Measurements from ENCODE around the gene LTA4H. TPM values are rescaled to one million over a fixed set of nuclear protein-coding genes. Genes with fewer than 3 reads are reported as not detected.

Gene LTA4H
- total and polyA plus RNA-seq, 7 donors: 39.6 to 77.3 (median 58.6) TPM

DNA sequence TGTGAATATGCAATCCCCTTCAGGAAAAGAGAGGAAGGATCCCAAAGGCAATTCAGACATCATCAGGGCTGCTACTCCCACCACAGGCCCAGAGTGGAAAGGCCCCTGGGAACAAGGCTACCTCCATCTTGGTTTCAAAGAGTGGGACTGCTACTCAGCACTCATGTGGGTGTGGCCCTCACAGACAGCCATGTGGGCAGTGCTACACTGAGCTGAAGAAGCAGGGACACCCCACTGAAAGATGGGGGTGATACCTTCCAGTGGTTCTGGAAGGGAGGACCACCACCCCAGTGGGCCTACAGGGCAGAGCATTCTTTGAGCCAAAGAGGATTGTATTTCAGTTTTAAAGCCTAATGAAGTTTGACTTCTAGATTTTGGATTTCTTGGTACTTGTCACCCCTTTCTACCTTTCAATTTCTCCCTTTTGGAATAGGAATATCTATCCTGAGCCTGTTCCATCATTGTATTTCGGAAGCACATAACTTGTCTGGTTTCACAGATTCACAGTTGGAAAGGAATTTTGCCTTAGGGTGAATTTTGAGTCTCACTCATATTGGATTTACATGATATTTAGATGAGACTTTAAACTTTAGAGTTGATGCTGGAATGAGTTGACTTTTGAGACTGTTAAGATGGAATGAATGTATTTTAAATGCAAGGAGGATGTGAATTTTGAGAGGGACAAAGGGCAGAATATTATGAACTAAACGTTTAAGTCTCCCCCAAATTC, 16.5 kb upstream of the LTA4H start:
- no peaks in the 10 kb centered on the region for H3K27me3 ChIP-seq
- intact Hi-C loops (cut with DNase I): no loop called here
- H3K9me3 ChIP-seq: peaks cover 0 to 4% (median 0%) of the 10 kb centered on the region in 4 donors
- TF ChIP-seq, protein P1, sequence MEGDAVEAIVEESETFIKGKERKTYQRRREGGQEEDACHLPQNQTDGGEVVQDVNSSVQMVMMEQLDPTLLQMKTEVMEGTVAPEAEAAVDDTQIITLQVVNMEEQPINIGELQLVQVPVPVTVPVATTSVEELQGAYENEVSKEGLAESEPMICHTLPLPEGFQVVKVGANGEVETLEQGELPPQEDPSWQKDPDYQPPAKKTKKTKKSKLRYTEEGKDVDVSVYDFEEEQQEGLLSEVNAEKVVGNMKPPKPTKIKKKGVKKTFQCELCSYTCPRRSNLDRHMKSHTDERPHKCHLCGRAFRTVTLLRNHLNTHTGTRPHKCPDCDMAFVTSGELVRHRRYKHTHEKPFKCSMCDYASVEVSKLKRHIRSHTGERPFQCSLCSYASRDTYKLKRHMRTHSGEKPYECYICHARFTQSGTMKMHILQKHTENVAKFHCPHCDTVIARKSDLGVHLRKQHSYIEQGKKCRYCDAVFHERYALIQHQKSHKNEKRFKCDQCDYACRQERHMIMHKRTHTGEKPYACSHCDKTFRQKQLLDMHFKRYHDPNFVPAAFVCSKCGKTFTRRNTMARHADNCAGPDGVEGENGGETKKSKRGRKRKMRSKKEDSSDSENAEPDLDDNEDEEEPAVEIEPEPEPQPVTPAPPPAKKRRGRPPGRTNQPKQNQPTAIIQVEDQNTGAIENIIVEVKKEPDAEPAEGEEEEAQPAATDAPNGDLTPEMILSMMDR (IDR thresholded peaks at IDR 0.05): no peak
- no peak overlapping the region for H3K27ac ChIP-seq
- H3K4me1 ChIP-seq: peaks cover 0 to 8% (median 0%) of the 10 kb centered on the region in 4 donors
- no peak overlapping the region for H3K4me3 ChIP-seq
- H3K36me3 ChIP-seq: no peaks in the 10 kb centered on the region
- WGBS, 2 donors: 75 to 87% methylated on average over 2 of the region's 2 CpGs
- DNase-seq: no peak

DNA sequence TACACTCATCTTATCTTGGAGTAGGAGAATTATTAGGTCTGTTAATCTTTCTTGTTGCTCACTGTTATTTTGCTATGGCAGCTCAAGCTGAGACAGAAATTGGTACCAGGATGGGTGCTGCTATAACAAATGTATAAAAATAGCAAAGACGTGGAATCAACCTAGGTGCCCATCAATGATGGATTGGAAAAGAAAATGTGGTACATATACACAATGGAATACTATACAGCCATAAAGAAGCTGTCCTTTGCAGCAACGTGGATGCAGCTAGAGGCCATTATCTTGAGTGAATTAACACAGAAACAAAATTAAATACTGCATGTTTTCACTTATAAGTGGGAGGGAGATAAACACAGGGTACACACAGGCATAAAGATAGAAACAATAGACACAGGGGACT, 14.8 kb upstream of the LTA4H start:
- WGBS, 2 donors: 74 to 89% methylated on average over 2 of the region's 2 CpGs
- intact Hi-C loops (cut with DNase I): no loop called here
- DNase-seq: no peak

DNA sequence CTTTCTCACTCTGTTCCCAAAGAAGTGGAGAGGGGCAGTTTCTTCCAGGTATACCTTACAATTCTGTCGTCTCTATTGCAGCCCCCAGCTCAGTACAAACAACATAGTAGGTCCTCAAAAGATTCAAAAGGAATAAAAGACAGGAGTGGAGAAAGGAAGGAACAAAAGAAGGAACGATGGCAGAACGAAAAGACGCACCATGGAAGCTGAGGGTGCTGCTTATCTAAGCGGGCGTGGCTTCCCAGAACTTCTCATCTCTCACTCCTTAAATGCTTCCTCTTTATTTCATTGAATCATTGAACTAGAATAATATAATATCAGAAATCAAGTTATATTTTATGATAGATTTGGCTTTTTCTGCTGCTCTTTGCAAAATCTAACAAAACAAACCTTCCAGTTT, 13.7 kb upstream of the LTA4H start:
- H3K27ac ChIP-seq: no peak overlapping the region
- peaks cover 0 to 8% (median 0%) of the 10 kb centered on the region in 4 donors for H3K4me1 ChIP-seq
- no peaks in the 10 kb centered on the region for H3K36me3 ChIP-seq
- no peak overlapping the region for H3K4me3 ChIP-seq
- intact Hi-C loops (cut with DNase I): no loop called here
- WGBS, 2 donors: 29 to 61% methylated on average over 6 of the region's 6 CpGs
- H3K9me3 ChIP-seq: no peaks in the 10 kb centered on the region
- H3K27me3 ChIP-seq: no peaks in the 10 kb centered on the region
- TF ChIP-seq POLR2A (IDR thresholded peaks at IDR 0.05) (no peak), POLR2AphosphoS5 (IDR thresholded peaks at IDR 0.05) (no peak), EP300 (IDR thresholded peaks at IDR 0.05) (no peak)
- TF ChIP-seq, protein P1 (IDR thresholded peaks at IDR 0.05): no peak
- DNase-seq: no peak

More for the DNA sequence above, 14.8 kb upstream of the LTA4H start:
- H3K4me1 ChIP-seq: peaks cover 0 to 8% (median 0%) of the 10 kb centered on the region in 4 donors
- no peak for TF ChIP-seq POLR2A (IDR thresholded peaks at IDR 0.05)
- TF ChIP-seq POLR2AphosphoS5 (IDR thresholded peaks at IDR 0.05): no peak
- TF ChIP-seq, protein P1 (IDR thresholded peaks at IDR 0.05): no peak
- no peak for TF ChIP-seq EP300 (IDR thresholded peaks at IDR 0.05)
- H3K36me3 ChIP-seq: no peaks in the 10 kb centered on the region
- H3K27ac ChIP-seq: no peak overlapping the region
- no peaks in the 10 kb centered on the region for H3K9me3 ChIP-seq
- H3K4me3 ChIP-seq: no peak overlapping the region
- H3K27me3 ChIP-seq: no peaks in the 10 kb centered on the region

GRCh38 chr12:96048393-96048969, 13.1 kb upstream of the LTA4H start:
- Histone ChIP-seq H3K4me3 (no peak overlapping the region), H3K36me3 (no peaks in the 10 kb centered on the region), H3K27ac (no peak overlapping the region), H3K27me3 (no peaks in the 10 kb centered on the region), H3K4me1 (peaks cover 0 to 8% (median 0%) of the 10 kb centered on the region in 4 donors), H3K9me3 (no peaks in the 10 kb centered on the region)
- no peak for DNase-seq
- TF ChIP-seq POLR2AphosphoS5 (IDR thresholded peaks at IDR 0.05) (no peak), POLR2A (IDR thresholded peaks at IDR 0.05) (no peak), EP300 (IDR thresholded peaks at IDR 0.05) (no peak)
- TF ChIP-seq, protein P1 (IDR thresholded peaks at IDR 0.05): no peak
- intact Hi-C loops (cut with DNase I): no loop called here
- 65% methylated on average over 5 of the region's 5 CpGs for WGBS, 2 donors
